Gastroesophageal sphincter (tissue), 4 donors: ENCODE results near the gene CCDC3. TPM values are rescaled to one million over a fixed set of nuclear protein-coding genes. Genes with fewer than 3 reads are reported as not detected.
"Not testable (repeated sequence)": the region's sequence is repeated elsewhere in the genome, so short reads cannot be mapped to it uniquely, and the experiment has no call there.

Source experiments
- ATAC-seq: fragments of 150-250 bp; one replicate; pipeline ENCODE4 v1.9.1; 2016; ENCODE audit warnings: mild to moderate bottlenecking, moderate library complexity
- H3K27ac ChIP-seq, 4 donors: fragments of 200-600 bp; sonication (generic) in 3 of 4; 1 replicate in 3 of 4; 2 replicates in 1 of 4; pipeline ENCODE4 v1.5.1; 2016 to 2019
- H3K27me3 ChIP-seq: fragments of 200-600 bp; sonication (generic); one replicate; pipeline ENCODE4 v1.5.1; 2019
- H3K36me3 ChIP-seq, 2 donors: fragments of 200-600 bp; sonication (generic); one replicate each; pipeline ENCODE4 v1.5.1; 2019; ENCODE audit warnings: control low read depth in 1 of 2
- H3K4me1 ChIP-seq, 3 donors: fragments of 200-600 bp; sonication (generic); 1 replicate in 2 of 3; 2 replicates in 1 of 3; pipeline ENCODE4 v1.5.1; 2016 to 2019; ENCODE audit warnings: control low read depth in 2 of 3
- H3K4me3 ChIP-seq, 2 donors: fragments of 200-600 bp; sonication (generic); one replicate each; pipeline ENCODE4 v1.5.1; 2019; ENCODE audit warnings: mild to moderate bottlenecking in 1 of 2, moderate library complexity in 1 of 2
- H3K9me3 ChIP-seq, 3 donors: fragments of 200-600 bp; sonication (generic); one replicate each; pipeline ENCODE4 v1.5.1; 2017 to 2019; ENCODE audit warnings: control low read depth in 2 of 3
- CTCF ChIP-seq, 4 experiments: fragments of 200-600 bp in 2 of 4; fragments of 450-650 bp in 2 of 4; sonication (generic) in 1 of 4; IDR thresholded peaks; one replicate each; pipeline ENCODE4 v1.5.1; 2017 to 2019; ENCODE audit warnings: antibody characterized with exemption in 4 of 4, mild to moderate bottlenecking in 2 of 4, moderate library complexity in 2 of 4
- EP300 ChIP-seq: sonication (generic); formaldehyde crosslinking; IDR thresholded peaks from one replicate; pipeline ENCODE4 v1.6.1; 2017; ENCODE audit warnings: antibody characterized with exemption, mild to moderate bottlenecking
- POLR2A ChIP-seq, 2 donors: fragments of 450-650 bp; IDR thresholded peaks; one replicate each; pipeline ENCODE4 v1.6.1; 2017; ENCODE audit warnings: antibody characterized with exemption in 2 of 2, mild to moderate bottlenecking in 2 of 2, moderate library complexity in 1 of 2
- POLR2AphosphoS5 ChIP-seq: sonication (generic); formaldehyde crosslinking; IDR thresholded peaks from one replicate; pipeline ENCODE4 v1.6.1; 2017; ENCODE audit warnings: antibody characterized with exemption
- WGBS, 2 donors: methylation state at CpG; one replicate each; pipeline ENCODE4 v1.1.5; 2018; ENCODE audit warnings: low coverage in 1 of 2; 5-methylcytosine and 5-hydroxymethylcytosine counted together
- total RNA-seq, 4 donors: library from RNA; depleted of rRNA; stranded (reverse); fragments of >200 nt; gene quantifications; one replicate each; pipeline ENCODE4 v1.1.0, GENCODE V29; 2016

CCDC3 gene
- total RNA-seq, 4 donors from 2014 or later, result 12.2 to 66.1 (median 16.0) TPM

- 90 to 95% methylated on average over 4 to 9 of the region's 9 CpGs for WGBS, 2 donors
- Histone ChIP-seq H3K27me3 (no peaks in the 10 kb centered on the region), H3K4me3 (no peak overlapping the region), H3K4me1 (peaks cover 0 to 31% (median 0%) of the 10 kb centered on the region in 3 donors), H3K27ac (no peak overlapping the region), H3K9me3 (no peaks in the 10 kb centered on the region), H3K36me3 (no peaks in the 10 kb centered on the region)
- TF ChIP-seq POLR2AphosphoS5 (no peak), CTCF (IDR thresholded peaks at IDR 0.05) (no peak), POLR2A (IDR thresholded peaks at IDR 0.05) (no peak), EP300 (no peak)
- ATAC-seq, result no peak
Observed at GRCh38 chr10:12872577-12872976, 128.9 kb downstream of the CCDC3 start.

GRCh38 chr10:12869427-12869826 is 132.1 kb downstream of the CCDC3 start:
- H3K9me3 ChIP-seq, result no peaks in the 10 kb centered on the region
- peaks cover 0 to 12% (median 0%) of the 10 kb centered on the region in 3 donors for H3K4me1 ChIP-seq
- H3K36me3 ChIP-seq, result no peaks in the 10 kb centered on the region
- no peak overlapping the region for H3K4me3 ChIP-seq
- no peaks in the 10 kb centered on the region for H3K27me3 ChIP-seq
- H3K27ac ChIP-seq, result no peak overlapping the region
- TF ChIP-seq EP300 (no peak), CTCF (IDR thresholded peaks at IDR 0.05) (no peak), POLR2AphosphoS5 (no peak), POLR2A (IDR thresholded peaks at IDR 0.05) (no peak)
- no peak for ATAC-seq
- WGBS, 2 donors, result 50 to 82% methylated on average over 2 of the region's 3 CpGs

GRCh38 chr10:12868229-12868628 is 133.3 kb downstream of the CCDC3 start:
- no peaks in the 10 kb centered on the region for H3K36me3 ChIP-seq
- H3K27ac ChIP-seq, result no peak overlapping the region
- WGBS, 2 donors, result 29 to 77% methylated on average over 3 to 4 of the region's 5 CpGs
- ATAC-seq, result no peak
- H3K27me3 ChIP-seq, result no peaks in the 10 kb centered on the region
- H3K9me3 ChIP-seq, result no peaks in the 10 kb centered on the region
- H3K4me3 ChIP-seq, result no peak overlapping the region
- TF ChIP-seq EP300, result no peak
- peaks cover 0 to 5% (median 0%) of the 10 kb centered on the region in 3 donors for H3K4me1 ChIP-seq

GRCh38 chr10:12865515-12865914 is 136.0 kb downstream of the CCDC3 start:
- H3K36me3 ChIP-seq, H3K9me3 ChIP-seq, H3K4me1 ChIP-seq, H3K27ac ChIP-seq, ATAC-seq, H3K4me3 ChIP-seq, H3K27me3 ChIP-seq: not testable (repeated sequence)
- WGBS, 2 donors, result 91 to 93% methylated on average over 5 of the region's 6 CpGs

GRCh38 chr10:12862459-12862858 is 139.1 kb downstream of the CCDC3 start:
- TF ChIP-seq EP300 (no peak), CTCF (IDR thresholded peaks at IDR 0.05) (no peak), POLR2AphosphoS5 (no peak), POLR2A (IDR thresholded peaks at IDR 0.05) (no peak)
- ATAC-seq, result no peak
- Histone ChIP-seq H3K9me3 (no peaks in the 10 kb centered on the region), H3K4me1 (no peaks in the 10 kb centered on the region), H3K27me3 (no peaks in the 10 kb centered on the region), H3K27ac (no peak overlapping the region), H3K36me3 (no peaks in the 10 kb centered on the region), H3K4me3 (no peak overlapping the region)
- 70 to 89% methylated on average over 3 of the region's 3 CpGs for WGBS, 2 donors

- no peak overlapping the region for H3K27ac ChIP-seq
- no peaks in the 10 kb centered on the region for H3K27me3 ChIP-seq
- 25 to 61% methylated on average over 2 of the region's 2 CpGs for WGBS, 2 donors
Observed at GRCh38 chr10:12854988-12855387, 146.5 kb downstream of the CCDC3 start.

More at GRCh38 chr10:12854988-12855387, 146.5 kb downstream of the CCDC3 start:
- no peak for ATAC-seq
- no peak for TF ChIP-seq POLR2A (IDR thresholded peaks at IDR 0.05)
- TF ChIP-seq CTCF (IDR thresholded peaks at IDR 0.05), result no peak
- no peak for TF ChIP-seq POLR2AphosphoS5
- no peak for TF ChIP-seq EP300
- H3K4me3 ChIP-seq, result no peak overlapping the region
- H3K4me1 ChIP-seq, result peaks cover 0 to 3% (median 0%) of the 10 kb centered on the region in 3 donors
- H3K36me3 ChIP-seq, result no peaks in the 10 kb centered on the region
- H3K9me3 ChIP-seq, result no peaks in the 10 kb centered on the region
